HG02763 (cell line): Measurements from ENCODE around the gene CDC14B.

Source experiments
- ATAC-seq: cut with Tn5 transposase; IDR thresholded peaks from one replicate; pipeline ENCODE4 v1.9.1; 2021; ENCODE audit warnings: mild to moderate bottlenecking, moderate library complexity; ENCODE audit not compliant: unreplicated experiment

The CDC14B gene

GRCh38 chr9:96487029-96487396 is 132.6 kb downstream of the CDC14B start:
- no peak for ATAC-seq

- ATAC-seq = no peak
Observed at GRCh38 chr9:96486386-96487028, 133.1 kb downstream of the CDC14B start.

- ATAC-seq = no peak
Observed at GRCh38 chr9:96485280-96485679, 134.4 kb downstream of the CDC14B start.

GRCh38 chr9:96484521-96484931 is 135.1 kb downstream of the CDC14B start:
- peak; percentile 95 for ATAC-seq

GRCh38 chr9:96483733-96484390 is 135.8 kb downstream of the CDC14B start:
- ATAC-seq = no peak

- ATAC-seq = no peak
Observed at GRCh38 chr9:96483197-96483596, 136.4 kb downstream of the CDC14B start.

GRCh38 chr9:96482476-96482875 is 137.2 kb downstream of the CDC14B start:
- ATAC-seq = no peak

- no peak for ATAC-seq
Observed at GRCh38 chr9:96480736-96481135, 138.9 kb downstream of the CDC14B start.

- ATAC-seq = peak; percentile 76
Observed at GRCh38 chr9:96478829-96479371, 140.7 kb downstream of the CDC14B start.

- no peak for ATAC-seq
Observed at GRCh38 chr9:96476591-96476990, 143.1 kb downstream of the CDC14B start.

GRCh38 chr9:96476013-96476412 is 143.6 kb downstream of the CDC14B start:
- no peak for ATAC-seq

GRCh38 chr9:96467784-96468183 is 151.9 kb downstream of the CDC14B start:
- no peak for ATAC-seq

GRCh38 chr9:96464426-96464825 is 155.2 kb downstream of the CDC14B start:
- ATAC-seq = no peak

- no peak for ATAC-seq
Observed at GRCh38 chr9:96462541-96462940, 157.1 kb downstream of the CDC14B start.

- ATAC-seq = no peak
Observed at GRCh38 chr9:96461336-96461735, 158.3 kb downstream of the CDC14B start.

GRCh38 chr9:96460882-96461281 is 158.8 kb downstream of the CDC14B start:
- ATAC-seq = no peak

GRCh38 chr9:96460470-96460869 is 159.2 kb downstream of the CDC14B start:
- ATAC-seq = no peak

GRCh38 chr9:96459268-96460007 is 160.2 kb downstream of the CDC14B start:
- ATAC-seq = no peak

GRCh38 chr9:96458226-96458625 is 161.4 kb downstream of the CDC14B start:
- no peak for ATAC-seq

GRCh38 chr9:96457266-96457665 is 162.4 kb downstream of the CDC14B start:
- no peak for ATAC-seq

- no peak for ATAC-seq
Observed at GRCh38 chr9:96453625-96454024, 166.0 kb downstream of the CDC14B start.
